ENCODE results near the gene AKR1D1. TPM values are rescaled to one million over a fixed set of nuclear protein-coding genes. Genes with fewer than 3 reads are reported as not detected.
"Not testable (repeated sequence)": the region's sequence is repeated elsewhere in the genome, so short reads cannot be mapped to it uniquely, and the experiment has no call there.

Gene AKR1D1
- total RNA-seq, 1 donor from 2014 or later = not detected

- Histone ChIP-seq H3K27me3 (no peaks in the 10 kb centered on the region), H3K4me1 (no peaks in the 10 kb centered on the region), H3K9ac (no peak overlapping the region), H3K9me3 (ENCODE audit: low read depth) (no peaks in the 10 kb centered on the region), H3K36me3 (no peaks in the 10 kb centered on the region), H4K20me1 (ENCODE audit: low read depth) (no peaks in the 10 kb centered on the region), H3K4me2 (no peak overlapping the region), H3K4me3 (no peak overlapping the region), H2AFZ (replicated peaks) (no peak overlapping the region), H3F3A (ENCODE audit: low read depth) (no peaks in the 10 kb centered on the region), H3K79me2 (ENCODE audit: low read depth) (no peaks in the 10 kb centered on the region), H3K27ac (no peak overlapping the region)
- Mint-ChIP-seq H3K27ac (no peak overlapping the region), H3K27me3 (ENCODE audit: insufficient read depth, low read depth) (no peaks in the 10 kb centered on the region), H3K36me3 (no peaks in the 10 kb centered on the region), H3K9me3 (peaks cover 6% of the 10 kb centered on the region), H3K4me1 (no peaks in the 10 kb centered on the region), H3K4me3 (no peak overlapping the region)
- TF ChIP-seq EZH2 (IDR thresholded peaks at IDR 0.05) (no peak), CTCF (IDR thresholded peaks at IDR 0.05) (no peak), EZH2phosphoT487 (IDR thresholded peaks at IDR 0.05) (no peak)
- DNase-seq (ENCODE audit: low spot score) = no peak
Observed at GRCh38 chr7:138138244-138138643, 62.0 kb downstream of the AKR1D1 start.

DNA sequence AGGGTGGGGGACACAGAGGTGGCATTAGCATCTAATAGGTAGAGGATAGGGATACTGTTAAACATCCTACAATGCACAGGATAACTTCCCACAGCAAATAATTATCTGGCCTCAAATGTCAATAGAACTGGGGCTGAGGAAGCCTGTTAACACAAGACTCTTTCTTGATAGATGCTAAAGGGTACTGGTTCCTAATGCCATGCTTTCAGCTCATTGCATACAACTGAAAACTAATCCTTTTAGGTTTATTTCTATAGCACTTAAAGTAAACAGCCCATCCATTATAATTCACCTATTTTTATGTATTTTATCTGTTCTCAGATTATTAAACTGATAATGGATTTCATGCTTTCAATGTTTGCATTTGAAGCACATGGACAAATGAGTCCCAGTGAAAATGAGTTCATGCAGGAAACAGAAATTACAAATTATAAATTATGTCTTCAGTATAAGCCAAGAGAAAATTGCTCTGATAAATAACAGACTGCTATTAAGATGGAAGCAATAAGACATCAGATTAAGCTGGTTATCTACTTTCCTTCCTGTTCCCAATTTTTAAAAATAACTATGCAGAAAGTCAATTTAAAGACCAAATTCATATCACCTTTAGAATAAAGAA lies 66.4 kb downstream of the AKR1D1 start:
- Histone ChIP-seq H4K20me1 (ENCODE audit: low read depth) (no peaks in the 10 kb centered on the region), H3K4me3 (no peak overlapping the region), H3K9ac (no peak overlapping the region), H3K9me3 (ENCODE audit: low read depth) (no peaks in the 10 kb centered on the region), H3K4me2 (no peak overlapping the region), H3K79me2 (ENCODE audit: low read depth) (no peaks in the 10 kb centered on the region), H3K36me3 (no peaks in the 10 kb centered on the region), H3K27me3 (no peaks in the 10 kb centered on the region), H3K27ac (no peak overlapping the region), H3K4me1 (no peaks in the 10 kb centered on the region), H3F3A (ENCODE audit: low read depth) (no peaks in the 10 kb centered on the region), H2AFZ (replicated peaks) (no peak overlapping the region)
- Mint-ChIP-seq H3K4me3 (no peak overlapping the region), H3K36me3 (peaks cover 3% of the 10 kb centered on the region), H3K27ac (no peak overlapping the region), H3K27me3 (ENCODE audit: insufficient read depth, low read depth) (peaks cover 2% of the 10 kb centered on the region), H3K4me1 (no peaks in the 10 kb centered on the region), H3K9me3 (peaks cover 3% of the 10 kb centered on the region)
- TF ChIP-seq EZH2 (IDR thresholded peaks at IDR 0.05) (no peak), EZH2phosphoT487 (IDR thresholded peaks at IDR 0.05) (no peak), CTCF (IDR thresholded peaks at IDR 0.05) (no peak)
- no peak for DNase-seq (ENCODE audit: low spot score)

GRCh38 chr7:138144958-138145357 lies 68.7 kb downstream of the AKR1D1 start:
- peaks cover 3% of the 10 kb centered on the region for H3K36me3 Mint-ChIP-seq

DNA sequence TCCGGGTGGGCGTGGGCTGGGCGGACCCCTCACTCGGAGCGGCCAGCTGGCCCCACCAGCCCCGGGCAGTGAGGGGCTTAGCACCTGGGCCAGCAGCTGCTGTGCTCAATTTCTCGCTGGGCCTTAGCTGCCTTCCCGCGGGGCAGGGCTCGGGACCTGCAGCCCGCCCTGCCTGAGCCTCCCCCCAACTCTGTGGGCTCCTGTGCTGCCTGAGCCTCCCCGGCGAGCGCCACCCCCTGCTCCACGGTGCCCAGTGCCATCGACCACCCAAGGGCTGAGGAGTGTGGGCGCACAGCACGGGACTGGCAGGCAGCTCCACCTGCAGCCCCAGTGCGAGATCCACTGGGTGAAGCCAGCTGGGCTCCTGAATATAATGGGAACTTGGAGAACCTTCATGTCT lies 70.0 kb downstream of the AKR1D1 start:
- not testable (repeated sequence) for H3F3A ChIP-seq (ENCODE audit: low read depth); H3K27ac ChIP-seq; H3K9ac ChIP-seq; H3K36me3 ChIP-seq; H2AFZ ChIP-seq (replicated peaks); H3K4me3 Mint-ChIP-seq; H4K20me1 ChIP-seq (ENCODE audit: low read depth); H3K9me3 Mint-ChIP-seq; H3K4me1 Mint-ChIP-seq; H3K27ac Mint-ChIP-seq; DNase-seq (ENCODE audit: low spot score); H3K79me2 ChIP-seq (ENCODE audit: low read depth); H3K36me3 Mint-ChIP-seq; H3K4me3 ChIP-seq; H3K4me1 ChIP-seq; H3K4me2 ChIP-seq; H3K27me3 ChIP-seq; H3K9me3 ChIP-seq (ENCODE audit: low read depth); H3K27me3 Mint-ChIP-seq (ENCODE audit: insufficient read depth, low read depth)

More at GRCh38 chr7:138144958-138145357, 68.7 kb downstream of the AKR1D1 start:
- Histone ChIP-seq H3K4me3 (no peak overlapping the region), H3K9me3 (ENCODE audit: low read depth) (no peaks in the 10 kb centered on the region), H3K9ac (no peak overlapping the region), H3K79me2 (ENCODE audit: low read depth) (no peaks in the 10 kb centered on the region), H3K4me2 (no peak overlapping the region), H3K27ac (no peak overlapping the region), H3K27me3 (no peaks in the 10 kb centered on the region), H3K4me1 (no peaks in the 10 kb centered on the region), H3K36me3 (no peaks in the 10 kb centered on the region), H3F3A (ENCODE audit: low read depth) (no peaks in the 10 kb centered on the region), H4K20me1 (ENCODE audit: low read depth) (no peaks in the 10 kb centered on the region), H2AFZ (replicated peaks) (no peak overlapping the region)
- Mint-ChIP-seq H3K4me3 (no peak overlapping the region), H3K4me1 (no peaks in the 10 kb centered on the region), H3K9me3 (peaks cover 3% of the 10 kb centered on the region), H3K27ac (no peak overlapping the region), H3K27me3 (ENCODE audit: insufficient read depth, low read depth) (peaks cover 2% of the 10 kb centered on the region)
- TF ChIP-seq CTCF (IDR thresholded peaks at IDR 0.05) = no peak
- TF ChIP-seq EZH2 (IDR thresholded peaks at IDR 0.05) = no peak
- TF ChIP-seq EZH2phosphoT487 (IDR thresholded peaks at IDR 0.05) = no peak
- no peak for DNase-seq (ENCODE audit: low spot score)

- not testable (repeated sequence) for H3K4me1 ChIP-seq; H3K9me3 ChIP-seq (ENCODE audit: low read depth); H3K4me3 ChIP-seq; H3K4me2 ChIP-seq; H3K27me3 Mint-ChIP-seq (ENCODE audit: insufficient read depth, low read depth); H3K79me2 ChIP-seq (ENCODE audit: low read depth); H2AFZ ChIP-seq (replicated peaks); H3K4me1 Mint-ChIP-seq; H3K27ac Mint-ChIP-seq; H3K36me3 ChIP-seq; H3K36me3 Mint-ChIP-seq; H3K27me3 ChIP-seq; H3F3A ChIP-seq (ENCODE audit: low read depth); H3K27ac ChIP-seq; H3K9ac ChIP-seq; DNase-seq (ENCODE audit: low spot score); H3K9me3 Mint-ChIP-seq; H3K4me3 Mint-ChIP-seq; H4K20me1 ChIP-seq (ENCODE audit: low read depth)
Observed at GRCh38 chr7:138146757-138147734, 70.8 kb downstream of the AKR1D1 start.

Data from neural progenitor cell (in vitro differentiated cells).